ENCODE measurements around the gene NECAB3.
"Not testable (repeated sequence)": the region's sequence is repeated elsewhere in the genome, so short reads cannot be mapped to it uniquely, and the experiment has no call there.

Gene NECAB3

GRCh38 chr20:33648396-33649004, 25.7 kb downstream of the NECAB3 start:
- no peak for DNase-seq

DNA sequence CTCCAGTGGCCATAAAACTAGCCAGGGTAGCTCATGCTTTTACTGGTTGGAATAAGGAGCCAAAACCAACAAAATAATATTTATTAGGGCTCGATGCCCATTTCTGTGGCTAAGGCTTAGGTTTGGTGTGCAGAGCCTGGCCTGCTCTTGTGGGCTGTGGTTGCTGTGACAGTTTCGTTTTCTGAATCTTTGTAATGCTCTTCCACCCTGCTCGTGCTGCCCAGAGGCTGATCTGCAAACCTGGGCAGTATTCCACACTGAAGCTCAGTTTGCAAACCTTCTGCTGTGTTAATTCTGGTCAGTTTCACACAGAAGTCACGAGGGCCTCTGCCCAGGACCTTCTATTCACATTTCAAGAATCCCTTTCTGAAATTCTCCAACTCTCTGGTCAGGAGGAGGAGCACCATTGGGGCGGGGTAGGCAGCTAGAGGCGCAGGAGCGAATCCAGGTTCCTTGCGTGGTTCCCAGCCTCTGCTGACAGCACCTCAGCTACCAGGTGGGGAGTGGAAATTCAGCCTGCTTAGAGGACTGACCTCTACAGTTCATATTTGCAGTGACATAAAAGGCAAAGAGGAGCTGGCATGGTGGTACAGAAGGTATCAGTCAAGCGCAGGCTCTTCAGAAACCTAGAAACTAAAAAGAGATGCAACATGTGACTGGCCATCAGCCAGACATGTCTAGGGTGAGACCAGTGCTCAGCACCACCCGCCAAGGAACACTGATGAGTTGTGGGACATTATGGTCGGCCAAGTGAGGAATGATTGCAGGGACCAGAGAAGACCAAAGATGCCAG, 26.4 kb downstream of the NECAB3 start:
- no peak for DNase-seq

DNA sequence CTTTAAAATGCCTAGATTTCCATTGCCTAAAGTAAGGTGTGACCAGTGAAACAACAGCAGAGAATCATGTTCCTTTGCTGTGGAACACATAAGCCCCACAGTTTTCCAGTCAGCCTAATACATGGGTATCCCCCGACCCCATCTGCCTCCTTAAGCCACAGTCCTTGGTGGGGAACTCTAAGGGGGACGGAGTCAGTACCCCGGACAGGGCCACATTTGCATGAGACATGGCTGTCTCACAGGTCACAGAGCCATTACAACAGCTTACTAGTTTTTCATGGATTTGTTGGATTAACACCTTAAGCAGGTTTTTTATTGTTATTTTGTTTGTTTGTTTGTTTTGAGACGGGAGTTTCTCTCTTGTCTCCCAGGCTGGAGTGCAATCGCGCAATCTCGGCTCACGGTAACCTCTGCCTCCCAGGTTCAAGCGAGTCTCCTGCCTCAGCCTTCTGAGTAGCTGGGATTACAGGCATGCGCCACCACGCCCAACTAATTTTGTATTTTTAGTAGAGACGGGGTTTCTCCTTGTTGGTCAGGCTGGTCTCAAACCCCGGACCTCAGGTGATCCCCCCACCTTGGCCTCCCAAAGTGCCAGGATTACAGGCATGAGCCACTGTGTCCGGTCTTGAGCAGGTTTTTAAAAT, 27.1 kb downstream of the NECAB3 start:
- DNase-seq, result not testable (repeated sequence)

DNA sequence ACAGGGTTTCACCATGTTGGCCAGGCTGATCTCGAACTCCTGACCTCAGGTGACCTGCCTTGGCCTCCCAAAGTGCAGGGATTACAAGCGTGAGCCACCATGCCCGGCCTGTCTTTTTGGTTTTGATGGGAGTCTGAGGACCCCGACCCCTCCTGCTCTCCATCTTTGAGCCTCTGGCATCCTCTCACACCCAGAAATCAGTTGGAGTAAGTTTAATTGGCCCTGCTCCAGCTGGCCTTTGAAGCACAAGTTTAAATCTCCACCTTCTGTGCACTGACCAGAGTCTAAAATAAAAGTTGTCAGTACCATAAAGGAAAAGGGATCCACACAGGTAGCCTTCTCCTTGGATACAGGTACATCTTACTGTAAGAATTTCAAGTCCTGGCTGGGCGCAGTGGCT, 28.0 kb downstream of the NECAB3 start:
- DNase-seq, result no peak

- no peak for DNase-seq
Measured at GRCh38 chr20:33645396-33645795, 28.8 kb downstream of the NECAB3 start.

- DNase-seq, result no peak
Measured at GRCh38 chr20:33645072-33645358, 29.2 kb downstream of the NECAB3 start.

DNA sequence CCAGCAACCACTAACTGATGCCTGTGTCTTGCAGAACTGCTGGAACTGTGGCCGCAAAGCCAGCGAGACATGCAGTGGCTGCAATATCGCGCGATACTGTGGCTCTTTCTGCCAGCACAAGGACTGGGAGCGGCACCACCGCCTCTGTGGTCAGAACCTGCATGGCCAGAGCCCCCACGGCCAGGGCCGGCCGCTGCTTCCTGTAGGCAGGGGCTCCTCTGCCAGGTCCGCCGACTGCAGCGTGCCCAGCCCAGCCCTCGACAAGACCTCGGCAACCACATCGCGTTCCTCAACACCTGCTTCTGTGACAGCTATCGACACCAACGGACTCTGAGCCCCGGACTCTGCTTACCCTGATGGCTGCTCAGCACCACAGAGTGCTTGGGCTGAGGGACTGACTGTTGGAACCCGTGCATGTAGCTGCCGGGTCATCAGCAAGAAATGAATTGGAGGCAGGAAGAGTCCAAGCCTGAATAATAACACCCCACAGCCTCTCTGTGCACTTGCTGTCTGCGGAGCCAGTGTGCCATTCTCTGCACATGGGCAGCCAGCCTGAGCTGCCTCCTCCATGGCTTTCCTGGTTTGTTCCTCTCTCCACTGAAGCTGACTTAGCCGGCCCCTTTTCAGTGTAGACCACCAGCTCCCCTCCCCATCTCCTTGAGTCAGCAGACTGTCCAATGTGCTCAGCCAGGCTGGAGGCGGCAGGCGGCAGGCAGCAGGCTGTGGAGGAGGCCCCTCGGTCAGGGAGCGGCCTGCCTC, 29.7 kb downstream of the NECAB3 start:
- DNase-seq, result no peak

GRCh38 chr20:33640287-33640686, 33.9 kb downstream of the NECAB3 start:
- no peak for DNase-seq

GRCh38 chr20:33636776-33637175, 37.5 kb downstream of the NECAB3 start:
- DNase-seq, result no peak

GRCh38 chr20:33635341-33635740, 38.9 kb downstream of the NECAB3 start:
- no peak for DNase-seq

DNA sequence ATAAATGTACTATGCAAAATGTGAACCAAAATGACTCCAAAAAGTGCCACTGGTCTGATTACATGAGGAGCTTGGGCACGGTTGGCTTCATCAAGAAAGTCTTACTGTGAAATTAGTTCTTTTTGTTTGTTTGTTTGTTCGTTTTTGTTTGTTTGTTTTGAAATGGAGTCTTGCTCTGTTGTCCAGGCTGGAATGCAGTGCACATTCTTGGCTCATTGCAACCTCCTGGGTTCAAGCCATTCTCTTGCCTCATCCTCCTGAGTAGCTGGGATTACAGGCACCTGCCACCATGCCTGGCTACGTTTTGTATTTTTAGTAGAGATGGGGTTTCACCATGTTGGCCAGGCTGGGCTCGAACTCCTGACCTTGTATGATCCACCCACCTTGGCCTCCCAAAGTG, 42.3 kb downstream of the NECAB3 start:
- DNase-seq, result not testable (repeated sequence)

GRCh38 chr20:33630507-33630906, 43.7 kb downstream of the NECAB3 start:
- DNase-seq, result no peak

- no peak for DNase-seq
Measured at GRCh38 chr20:33629979-33630378, 44.2 kb downstream of the NECAB3 start.

DNA sequence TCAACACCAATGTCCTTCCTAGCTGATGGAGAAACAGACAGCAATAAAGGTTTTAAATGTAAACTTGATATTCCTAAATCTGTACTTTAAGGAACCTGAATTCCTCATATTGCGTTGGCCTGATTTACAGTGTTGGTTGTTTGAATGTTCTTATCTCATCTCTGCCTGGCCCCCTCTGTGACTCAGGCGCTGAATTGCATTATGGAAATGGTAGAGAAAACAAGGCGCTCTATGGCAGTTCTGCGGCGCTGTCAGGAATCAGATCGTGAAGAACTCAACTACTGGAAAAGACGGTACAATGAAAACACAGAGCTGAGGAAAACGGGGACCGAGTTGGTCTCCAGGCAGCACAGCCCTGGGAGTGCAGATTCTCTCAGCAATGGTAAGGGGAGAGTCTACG, 44.7 kb downstream of the NECAB3 start:
- DNase-seq, result no peak

DNA sequence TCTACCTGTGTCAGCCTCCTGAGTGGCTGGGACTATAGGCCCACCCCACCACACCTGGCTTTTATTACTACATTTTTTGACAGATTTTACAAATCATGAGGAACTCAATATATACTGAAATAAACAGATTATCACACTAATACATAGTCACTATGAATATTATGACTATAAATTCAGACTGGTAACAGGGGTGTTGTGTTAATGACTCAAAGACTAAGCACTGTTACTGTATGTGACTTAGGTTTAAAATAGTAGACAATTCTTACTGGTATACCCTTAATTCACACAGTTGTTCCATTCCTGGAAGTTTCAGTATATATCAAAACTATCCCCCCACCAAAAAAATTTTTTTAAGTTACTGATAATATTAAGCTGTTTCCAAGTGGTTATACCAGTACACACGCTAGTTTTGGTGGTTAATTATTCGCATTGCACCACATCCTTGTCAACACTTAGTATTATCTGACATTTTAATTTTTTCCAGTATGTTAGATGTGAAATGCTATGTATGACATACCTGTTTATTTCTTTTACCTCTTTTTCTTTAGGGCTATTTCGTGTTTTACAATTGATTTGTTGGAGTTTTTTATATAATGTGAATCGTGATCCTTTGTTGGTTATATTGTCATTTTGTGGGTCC, 46.5 kb downstream of the NECAB3 start:
- no peak for DNase-seq

- DNase-seq, result no peak
Measured at GRCh38 chr20:33626190-33626589, 48.0 kb downstream of the NECAB3 start.

GRCh38 chr20:33624399-33624798, 49.8 kb downstream of the NECAB3 start:
- no peak for DNase-seq

DNA sequence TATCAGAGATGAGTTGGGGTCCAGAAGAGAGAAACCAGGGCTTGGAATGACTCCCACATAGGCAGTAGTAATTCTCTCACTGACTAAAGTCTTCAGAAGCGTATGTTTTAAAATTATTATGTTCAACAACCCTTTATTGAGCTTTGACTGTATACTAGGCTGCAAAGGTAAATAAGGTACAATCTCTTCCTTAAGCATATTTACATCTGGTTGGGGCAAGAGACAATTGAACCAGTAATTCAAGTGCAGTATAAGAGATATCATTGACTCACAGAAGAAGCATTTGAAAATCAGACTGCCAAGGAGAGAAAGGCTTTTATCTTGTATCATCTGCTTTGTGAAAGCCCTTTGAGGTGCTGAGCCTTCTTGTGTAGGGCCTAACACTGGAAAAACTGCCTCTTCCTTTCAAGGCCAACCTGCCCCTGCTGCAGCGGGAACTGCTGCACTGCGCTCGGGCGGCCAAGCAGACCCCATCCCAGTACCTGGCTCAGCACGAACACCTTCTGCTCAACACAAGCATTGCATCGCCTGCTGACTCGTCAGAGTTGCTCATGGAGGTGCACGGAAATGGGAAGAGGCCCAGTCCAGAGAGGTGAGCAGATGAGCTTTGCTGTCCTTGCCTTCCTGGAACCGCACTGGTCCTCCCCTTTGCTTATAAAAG, 51.4 kb downstream of the NECAB3 start:
- DNase-seq, result no peak

GRCh38 chr20:33621717-33622400, 52.4 kb downstream of the NECAB3 start:
- DNase-seq, result no peak

DNA sequence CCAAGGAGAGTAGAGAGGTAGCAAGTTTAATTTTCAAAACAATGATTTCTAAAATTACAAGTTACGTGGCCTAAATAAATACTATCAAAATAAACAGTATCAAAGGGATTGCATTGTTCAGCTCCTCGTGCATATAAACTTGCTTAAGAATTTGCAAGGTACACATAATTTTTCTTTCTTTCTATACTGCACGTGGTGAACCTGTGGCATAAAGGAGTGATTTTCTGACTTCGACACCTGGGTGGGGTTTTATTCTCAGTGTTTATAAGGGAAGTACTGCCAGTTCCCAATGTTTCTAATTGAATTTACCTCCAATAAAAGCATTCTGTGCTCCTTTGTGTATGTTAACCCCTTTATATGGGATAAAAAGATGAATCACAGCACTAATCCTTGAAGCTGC, 62.2 kb downstream of the NECAB3 start:
- DNase-seq, result no peak

GRCh38 chr20:33611106-33611505, 63.1 kb downstream of the NECAB3 start:
- no peak for DNase-seq

- DNase-seq, result no peak
Measured at GRCh38 chr20:33609504-33609903, 64.7 kb downstream of the NECAB3 start.
